Activated naive CD8-positive, alpha-beta T cell (primary cell): ENCODE data around the gene PICK1.

Source experiments
- H3K27ac Mint-ChIP-seq: one replicate; pipeline ENCODE4 v1.8.0; 2021; ENCODE audit warnings: mixed read lengths
- H3K27me3 Mint-ChIP-seq: one replicate; pipeline ENCODE4 v1.8.0; 2021; ENCODE audit warnings: mixed read lengths
- H3K36me3 Mint-ChIP-seq: one replicate; pipeline ENCODE4 v1.8.0; 2021; ENCODE audit warnings: mixed read lengths
- H3K4me1 Mint-ChIP-seq: one replicate; pipeline ENCODE4 v1.8.0; 2021; ENCODE audit warnings: low read depth, mixed read lengths
- H3K4me3 Mint-ChIP-seq: one replicate; pipeline ENCODE4 v1.8.0; 2021; ENCODE audit warnings: mild to moderate bottlenecking, mixed read lengths
- H3K9me3 Mint-ChIP-seq: one replicate; pipeline ENCODE4 v1.8.0; 2021; ENCODE audit warnings: low read depth, mixed read lengths

PICK1 gene

GRCh38 chr22:38056969-38057891, at the start of gene PICK1:
PICK1 (plus strand) TSS chr22:38057404; CDS start chr22:38057810, 406 bp downstream.
- Mint-ChIP-seq H3K27me3 (no peaks in the 10 kb centered on the region), H3K9me3 (no peaks in the 10 kb centered on the region), H3K4me1 (peaks cover 16% of the 10 kb centered on the region), H3K36me3 (peaks cover 2% of the 10 kb centered on the region), H3K4me3 (peak within 1 kb of the TSS; percentile 96), H3K27ac (peak within 1 kb of the TSS; percentile 98)

- Mint-ChIP-seq H3K27me3 (no peaks in the 10 kb centered on the region), H3K9me3 (no peaks in the 10 kb centered on the region), H3K4me1 (peaks cover 2% of the 10 kb centered on the region), H3K36me3 (no peaks in the 10 kb centered on the region), H3K4me3 (no peak overlapping the region), H3K27ac (peak overlapping the region; percentile 23)
These were observed 48.0 kb upstream of the PICK1 start for GRCh38 chr22:38009000-38009806.

GRCh38 chr22:38012604-38013072, 44.6 kb upstream of the PICK1 start:
- H3K9me3 Mint-ChIP-seq: no peaks in the 10 kb centered on the region
- H3K4me1 Mint-ChIP-seq: peaks cover 2% of the 10 kb centered on the region
- no peaks in the 10 kb centered on the region for H3K36me3 Mint-ChIP-seq
- no peaks in the 10 kb centered on the region for H3K27me3 Mint-ChIP-seq
- no peak overlapping the region for H3K4me3 Mint-ChIP-seq
- no peak overlapping the region for H3K27ac Mint-ChIP-seq

GRCh38 chr22:38014083-38014482, 43.1 kb upstream of the PICK1 start:
- Mint-ChIP-seq H3K4me1 (no peaks in the 10 kb centered on the region), H3K9me3 (no peaks in the 10 kb centered on the region), H3K27me3 (no peaks in the 10 kb centered on the region), H3K27ac (no peak overlapping the region), H3K36me3 (no peaks in the 10 kb centered on the region), H3K4me3 (no peak overlapping the region)

- H3K27me3 Mint-ChIP-seq: no peaks in the 10 kb centered on the region
These were observed 40.7 kb upstream of the PICK1 start for GRCh38 chr22:38016182-38017151.

GRCh38 chr22:38017272-38017920, 39.8 kb upstream of the PICK1 start:
- Mint-ChIP-seq H3K4me1 (no peaks in the 10 kb centered on the region), H3K4me3 (no peak overlapping the region), H3K36me3 (no peaks in the 10 kb centered on the region), H3K9me3 (no peaks in the 10 kb centered on the region), H3K27me3 (no peaks in the 10 kb centered on the region), H3K27ac (no peak overlapping the region)

More at GRCh38 chr22:38016182-38017151, 40.7 kb upstream of the PICK1 start:
- H3K4me1 Mint-ChIP-seq: no peaks in the 10 kb centered on the region
- H3K9me3 Mint-ChIP-seq: no peaks in the 10 kb centered on the region
- no peak overlapping the region for H3K27ac Mint-ChIP-seq
- no peaks in the 10 kb centered on the region for H3K36me3 Mint-ChIP-seq
- H3K4me3 Mint-ChIP-seq: no peak overlapping the region

GRCh38 chr22:38017939-38018885, 39.0 kb upstream of the PICK1 start:
- no peaks in the 10 kb centered on the region for H3K27me3 Mint-ChIP-seq
- no peaks in the 10 kb centered on the region for H3K4me1 Mint-ChIP-seq
- H3K9me3 Mint-ChIP-seq: no peaks in the 10 kb centered on the region

GRCh38 chr22:38018938-38019827, 38.0 kb upstream of the PICK1 start:
- no peaks in the 10 kb centered on the region for H3K9me3 Mint-ChIP-seq
- no peaks in the 10 kb centered on the region for H3K36me3 Mint-ChIP-seq
- no peak overlapping the region for H3K4me3 Mint-ChIP-seq
- H3K27ac Mint-ChIP-seq: no peak overlapping the region
- no peaks in the 10 kb centered on the region for H3K4me1 Mint-ChIP-seq
- no peaks in the 10 kb centered on the region for H3K27me3 Mint-ChIP-seq

More at GRCh38 chr22:38017939-38018885, 39.0 kb upstream of the PICK1 start:
- Mint-ChIP-seq H3K36me3 (no peaks in the 10 kb centered on the region), H3K4me3 (no peak overlapping the region), H3K27ac (no peak overlapping the region)

GRCh38 chr22:38021206-38021605, 36.0 kb upstream of the PICK1 start:
- no peaks in the 10 kb centered on the region for H3K9me3 Mint-ChIP-seq
- no peak overlapping the region for H3K4me3 Mint-ChIP-seq
- H3K36me3 Mint-ChIP-seq: no peaks in the 10 kb centered on the region
- no peak overlapping the region for H3K27ac Mint-ChIP-seq
- no peaks in the 10 kb centered on the region for H3K4me1 Mint-ChIP-seq
- H3K27me3 Mint-ChIP-seq: no peaks in the 10 kb centered on the region

- Mint-ChIP-seq H3K4me3 (no peak overlapping the region), H3K4me1 (no peaks in the 10 kb centered on the region), H3K27me3 (no peaks in the 10 kb centered on the region), H3K36me3 (no peaks in the 10 kb centered on the region), H3K9me3 (no peaks in the 10 kb centered on the region), H3K27ac (no peak overlapping the region)
These were observed 34.2 kb upstream of the PICK1 start for GRCh38 chr22:38023045-38023444.

- H3K9me3 Mint-ChIP-seq: no peaks in the 10 kb centered on the region
- H3K4me3 Mint-ChIP-seq: no peak overlapping the region
- no peaks in the 10 kb centered on the region for H3K36me3 Mint-ChIP-seq
- H3K4me1 Mint-ChIP-seq: no peaks in the 10 kb centered on the region
- no peaks in the 10 kb centered on the region for H3K27me3 Mint-ChIP-seq
- H3K27ac Mint-ChIP-seq: no peak overlapping the region
These were observed 31.7 kb upstream of the PICK1 start for GRCh38 chr22:38025514-38025913.
